ENCODE results near the gene SPRYD3. TPM values are rescaled to one million over a fixed set of nuclear protein-coding genes. Genes with fewer than 3 reads are reported as not detected.
A peak's percentile ranks its signal among the peaks of the same experiment; 100 is the strongest.

The SPRYD3 gene
- total RNA-seq, 1 donor from 2014 or later, result 17.9 TPM

DNA sequence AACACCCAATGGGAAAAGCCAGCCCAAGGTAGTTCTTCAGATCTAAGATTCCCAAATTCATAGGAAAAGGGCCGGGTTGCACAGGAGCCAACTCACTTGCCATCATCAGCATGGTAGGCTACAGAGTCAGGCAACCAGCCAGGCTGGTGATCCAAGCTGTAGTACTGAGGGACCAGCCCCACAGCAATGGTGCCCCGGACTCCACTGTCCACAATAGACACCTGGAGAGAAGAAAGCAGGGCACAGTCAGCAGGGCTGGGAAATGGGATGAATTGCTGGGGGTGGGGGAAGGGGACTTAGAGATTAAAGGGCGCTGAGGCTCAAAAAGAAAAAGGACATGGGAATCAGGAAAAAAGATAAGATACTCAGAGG lies 4.2 kb downstream of the SPRYD3 start:
- Mint-ChIP-seq H3K4me3 (ENCODE audit: low read depth) (no peak overlapping the region), H3K9me3 (ENCODE audit: low read depth) (no peaks in the 10 kb centered on the region), H3K27me3 (no peaks in the 10 kb centered on the region), H3K36me3 (ENCODE audit: insufficient read depth) (peaks cover 22% of the 10 kb centered on the region), H3K27ac (no peak overlapping the region), H3K4me1 (ENCODE audit: low read depth) (peaks cover 47% of the 10 kb centered on the region)
- no peak for DNase-seq (ENCODE audit: low spot score, unreplicated experiment)
- TF ChIP-seq, protein P1, sequence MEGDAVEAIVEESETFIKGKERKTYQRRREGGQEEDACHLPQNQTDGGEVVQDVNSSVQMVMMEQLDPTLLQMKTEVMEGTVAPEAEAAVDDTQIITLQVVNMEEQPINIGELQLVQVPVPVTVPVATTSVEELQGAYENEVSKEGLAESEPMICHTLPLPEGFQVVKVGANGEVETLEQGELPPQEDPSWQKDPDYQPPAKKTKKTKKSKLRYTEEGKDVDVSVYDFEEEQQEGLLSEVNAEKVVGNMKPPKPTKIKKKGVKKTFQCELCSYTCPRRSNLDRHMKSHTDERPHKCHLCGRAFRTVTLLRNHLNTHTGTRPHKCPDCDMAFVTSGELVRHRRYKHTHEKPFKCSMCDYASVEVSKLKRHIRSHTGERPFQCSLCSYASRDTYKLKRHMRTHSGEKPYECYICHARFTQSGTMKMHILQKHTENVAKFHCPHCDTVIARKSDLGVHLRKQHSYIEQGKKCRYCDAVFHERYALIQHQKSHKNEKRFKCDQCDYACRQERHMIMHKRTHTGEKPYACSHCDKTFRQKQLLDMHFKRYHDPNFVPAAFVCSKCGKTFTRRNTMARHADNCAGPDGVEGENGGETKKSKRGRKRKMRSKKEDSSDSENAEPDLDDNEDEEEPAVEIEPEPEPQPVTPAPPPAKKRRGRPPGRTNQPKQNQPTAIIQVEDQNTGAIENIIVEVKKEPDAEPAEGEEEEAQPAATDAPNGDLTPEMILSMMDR (IDR thresholded peaks at IDR 0.05; ENCODE audit: unreplicated experiment), result no peak

DNA sequence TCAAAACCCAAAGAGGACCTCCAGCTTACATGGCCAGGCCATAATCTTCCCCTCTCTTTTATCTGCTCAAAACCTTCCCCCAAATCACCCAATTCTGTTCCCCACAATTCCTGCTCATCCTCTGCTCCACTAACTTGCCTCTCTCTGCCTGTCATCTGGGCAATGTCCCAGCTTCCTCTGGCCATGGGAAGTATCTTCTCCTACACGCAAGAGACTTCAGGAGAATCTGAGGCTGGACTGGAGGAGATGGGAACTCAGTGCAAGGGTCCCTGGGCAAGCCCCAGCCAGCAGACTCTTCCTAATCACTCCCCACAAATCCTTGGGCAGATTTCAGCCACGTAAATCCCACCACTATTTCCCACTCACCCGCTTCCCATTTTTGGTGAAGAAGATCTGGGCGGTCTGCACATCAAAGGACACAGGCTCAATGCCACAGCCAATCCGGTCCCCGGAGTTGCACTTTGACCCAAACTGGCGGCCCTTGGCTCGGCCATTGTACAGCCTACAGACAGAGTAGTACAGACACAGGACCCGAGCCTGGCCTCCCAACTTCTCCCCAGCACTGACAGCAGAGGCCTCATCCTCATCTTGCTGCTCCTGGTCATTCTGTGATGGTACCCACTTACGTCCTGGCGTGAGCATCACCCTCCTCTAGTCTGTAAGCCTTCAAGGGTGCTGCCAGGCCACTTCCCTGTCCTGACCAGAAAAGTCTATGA lies 4.7 kb downstream of the SPRYD3 start:
- H3K36me3 Mint-ChIP-seq (ENCODE audit: insufficient read depth), result peaks cover 22% of the 10 kb centered on the region
- no peak overlapping the region for H3K27ac Mint-ChIP-seq
- H3K27me3 Mint-ChIP-seq, result no peaks in the 10 kb centered on the region
- DNase-seq (ENCODE audit: low spot score, unreplicated experiment), result no peak
- TF ChIP-seq, protein P1 (IDR thresholded peaks at IDR 0.05; ENCODE audit: unreplicated experiment), result no peak
- H3K4me1 Mint-ChIP-seq (ENCODE audit: low read depth), result peaks cover 44% of the 10 kb centered on the region
- no peak overlapping the region for H3K4me3 Mint-ChIP-seq (ENCODE audit: low read depth)
- H3K9me3 Mint-ChIP-seq (ENCODE audit: low read depth), result no peaks in the 10 kb centered on the region

DNA sequence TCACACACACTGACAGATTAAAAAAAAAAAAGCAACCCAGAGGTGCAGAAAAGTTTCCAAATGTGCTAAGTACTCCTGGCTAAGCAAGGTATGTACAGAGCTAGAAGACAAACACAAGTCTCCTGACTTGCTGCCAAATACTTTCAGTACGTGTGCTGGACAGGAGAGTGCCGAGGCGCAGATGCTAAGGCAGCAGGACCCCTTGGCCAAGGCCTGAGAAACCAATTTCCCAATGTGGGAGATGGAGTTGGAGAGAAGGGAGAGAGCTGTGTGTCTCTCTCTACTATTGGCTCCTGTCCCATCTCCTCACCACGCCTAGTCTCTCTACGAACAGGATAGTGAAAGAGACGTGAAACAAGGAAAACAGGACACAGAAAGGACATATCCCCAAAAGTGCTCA lies 5.3 kb downstream of the SPRYD3 start:
- no peak overlapping the region for H3K4me3 Mint-ChIP-seq (ENCODE audit: low read depth)
- TF ChIP-seq, protein P1 (IDR thresholded peaks at IDR 0.05; ENCODE audit: unreplicated experiment), result no peak
- no peaks in the 10 kb centered on the region for H3K27me3 Mint-ChIP-seq
- peaks cover 23% of the 10 kb centered on the region for H3K36me3 Mint-ChIP-seq (ENCODE audit: insufficient read depth)
- H3K27ac Mint-ChIP-seq, result no peak overlapping the region
- H3K4me1 Mint-ChIP-seq (ENCODE audit: low read depth), result peaks cover 44% of the 10 kb centered on the region
- no peaks in the 10 kb centered on the region for H3K9me3 Mint-ChIP-seq (ENCODE audit: low read depth)
- DNase-seq (ENCODE audit: low spot score, unreplicated experiment), result no peak

DNA sequence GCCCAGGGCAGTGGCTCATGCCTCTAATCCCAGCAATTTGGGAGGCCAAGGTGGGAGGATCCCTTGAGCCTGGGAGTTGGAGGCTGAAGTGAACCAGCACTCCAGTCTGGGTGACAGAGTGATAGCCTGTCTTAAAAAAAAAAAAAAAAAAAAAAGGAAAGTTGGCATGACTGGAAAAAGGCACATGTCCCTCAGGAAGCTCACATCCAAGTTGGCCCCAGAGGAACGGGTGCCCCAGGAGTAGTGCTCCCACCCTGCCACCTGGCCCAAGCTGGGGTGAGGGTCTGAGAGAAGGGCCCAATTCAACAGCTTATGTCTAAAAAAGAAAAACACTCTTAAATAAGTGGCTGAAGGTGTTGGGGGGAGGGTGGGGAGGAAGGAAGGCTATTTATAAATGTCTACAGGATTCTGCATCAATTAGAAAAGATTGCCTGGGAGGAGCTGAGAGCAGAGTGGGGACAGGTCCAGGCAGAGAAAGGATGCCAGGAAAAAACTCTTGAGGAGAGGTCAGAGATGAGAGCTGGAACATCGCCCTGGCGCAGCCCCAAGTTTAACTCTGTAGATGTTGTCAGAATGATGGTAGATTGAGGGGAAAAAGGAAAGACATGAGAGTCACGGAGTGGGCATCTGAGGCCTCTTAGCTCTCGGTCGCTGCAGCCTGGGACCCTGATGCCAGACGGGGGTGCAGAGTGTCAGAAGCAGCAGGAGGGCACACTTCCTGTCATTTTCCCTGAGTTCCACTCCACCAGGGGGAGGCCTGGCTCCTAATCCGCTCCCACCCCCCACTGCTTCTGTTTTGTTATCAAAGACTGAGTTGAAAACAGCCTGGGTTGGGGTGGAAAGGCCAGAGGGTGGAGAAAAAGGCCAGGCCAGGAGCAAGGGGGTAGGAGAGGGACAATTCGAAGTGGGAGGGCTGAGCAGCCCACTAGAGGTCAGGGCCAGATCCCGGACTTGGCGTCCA lies 7.3 kb downstream of the SPRYD3 start:
- peak overlapping the region; percentile 87 for H3K27ac Mint-ChIP-seq
- H3K4me1 Mint-ChIP-seq (ENCODE audit: low read depth), result peaks cover 28% of the 10 kb centered on the region
- H3K36me3 Mint-ChIP-seq (ENCODE audit: insufficient read depth), result peaks cover 23% of the 10 kb centered on the region
- no peaks in the 10 kb centered on the region for H3K27me3 Mint-ChIP-seq
- H3K4me3 Mint-ChIP-seq (ENCODE audit: low read depth), result peak overlapping the region; percentile 15
- TF ChIP-seq, protein P1 (IDR thresholded peaks at IDR 0.05; ENCODE audit: unreplicated experiment), result no peak
- no peaks in the 10 kb centered on the region for H3K9me3 Mint-ChIP-seq (ENCODE audit: low read depth)
- no peak for DNase-seq (ENCODE audit: low spot score, unreplicated experiment)

DNA sequence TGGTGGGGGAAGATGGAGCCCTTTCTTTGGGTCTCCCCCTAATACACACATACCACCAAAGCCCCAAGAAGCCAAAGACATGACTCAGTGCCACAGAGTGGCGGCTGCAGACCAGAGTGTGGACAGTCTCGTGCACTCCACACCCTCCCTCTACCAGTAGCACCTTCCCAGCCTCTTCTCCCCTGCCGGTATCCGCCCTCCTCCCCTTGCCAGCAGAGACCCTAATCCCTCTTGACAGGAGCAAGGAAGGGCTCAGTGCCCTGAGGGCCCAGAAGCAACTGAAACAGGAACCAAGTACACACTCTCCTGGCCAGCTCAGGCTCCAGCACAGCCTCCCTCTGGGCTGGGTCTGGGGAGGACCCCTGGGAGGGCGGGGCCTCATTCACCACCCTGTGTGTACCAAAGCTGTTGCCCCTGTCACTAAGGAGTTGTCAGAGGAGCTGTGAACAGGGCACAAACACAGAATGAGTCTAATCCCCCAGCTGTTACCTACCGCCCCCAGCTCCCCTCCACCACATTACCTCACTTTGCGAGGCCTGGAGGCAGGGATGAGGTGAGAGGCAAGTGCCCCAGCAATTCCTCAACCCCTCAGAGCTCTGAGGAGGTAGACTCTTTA lies 8.2 kb downstream of the SPRYD3 start:
- Mint-ChIP-seq H3K36me3 (ENCODE audit: insufficient read depth) (peaks cover 23% of the 10 kb centered on the region), H3K4me3 (ENCODE audit: low read depth) (no peak overlapping the region), H3K27me3 (no peaks in the 10 kb centered on the region), H3K4me1 (ENCODE audit: low read depth) (peaks cover 23% of the 10 kb centered on the region), H3K27ac (no peak overlapping the region), H3K9me3 (ENCODE audit: low read depth) (no peaks in the 10 kb centered on the region)
- TF ChIP-seq, protein P1 (IDR thresholded peaks at IDR 0.05; ENCODE audit: unreplicated experiment), result no peak
- no peak for DNase-seq (ENCODE audit: low spot score, unreplicated experiment)

Measured in progenitor cell of endocrine pancreas (in vitro differentiated cells).